PC-3 (cell line): ENCODE measurements around the gene RMDN2. TPM values are rescaled to one million over a fixed set of nuclear protein-coding genes. Genes with fewer than 3 reads are reported as not detected.
A peak's percentile ranks its signal among the peaks of the same experiment; 100 is the strongest.

ENCODE experiments used
- ATAC-seq: fragments of 200-7000 bp; cut with Tn5 transposase; 2 replicates; pipeline ENCODE4 v1.9.1; 2020; ENCODE audit warnings: mild to moderate bottlenecking, moderate library complexity
- BruUV-seq: library from RNA; stranded (reverse); fragments of 400-500 nt; replicated peaks from 2 replicates; lab custom pipeline; 2021; lab: Mats Ljungman, UMichigan
- CTCF ChIA-PET: fragments of 300-600 bp; sonication (Branson Sonifier 250); formaldehyde crosslinking; loops from one replicate; lab custom pipeline; 2022; ENCODE audit warnings: antibody characterized with exemption; lab: Charles Lee
- POLR2A ChIA-PET: fragments of 300-600 bp; sonication (Branson Sonifier 250); formaldehyde crosslinking; loops from one replicate; lab custom pipeline; 2022; ENCODE audit warnings: antibody characterized with exemption; ENCODE audit not compliant: unreplicated experiment; lab: Charles Lee
- DNase-seq: peaks from one replicate; pipeline ENCODE4 v3.0.0-alpha.2; 2015
- H2AFZ ChIP-seq: fragments of 300-600 bp; sonication (generic); 2 replicates; pipeline ENCODE4 v1.6.0; 2016; ENCODE audit warnings: antibody characterized with exemption, low read length
- H3F3A ChIP-seq: fragments of 300-600 bp; sonication (generic); one replicate; pipeline ENCODE4 v1.6.0; 2017; ENCODE audit warnings: antibody characterized with exemption, low read length, control low read depth, mild to moderate bottlenecking; ENCODE audit not compliant: unreplicated experiment
- H3K27ac ChIP-seq: fragments of 300-600 bp; sonication (generic); 2 replicates; pipeline ENCODE4 v1.5.1; 2016; ENCODE audit warnings: mild to moderate bottlenecking, low read length
- H3K27me3 ChIP-seq: fragments of 300-600 bp; sonication (generic); 2 replicates; pipeline ENCODE4 v1.6.1; 2016; ENCODE audit warnings: low read length, mixed read lengths
- H3K36me3 ChIP-seq: fragments of 300-600 bp; sonication (generic); 2 replicates; pipeline ENCODE4 v1.6.1; 2016; ENCODE audit warnings: low read depth, mixed run types, low read length, mixed read lengths
- H3K4me1 ChIP-seq: fragments of 300-600 bp; sonication (generic); 2 replicates; pipeline ENCODE4 v1.5.1; 2016; ENCODE audit warnings: low read length; ENCODE audit not compliant: insufficient read depth
- H3K4me2 ChIP-seq: fragments of 300-600 bp; sonication (generic); 2 replicates; pipeline ENCODE4 v1.6.0; 2016; ENCODE audit warnings: low read length
- H3K4me3 ChIP-seq: fragments of 300-600 bp; sonication (generic); 2 replicates; pipeline ENCODE4 v1.5.1; 2016; ENCODE audit warnings: mild to moderate bottlenecking, low read length, mixed read lengths
- H3K79me2 ChIP-seq: fragments of 300-600 bp; sonication (generic); 2 replicates; pipeline ENCODE4 v1.6.1; 2017; ENCODE audit warnings: low read length, mixed read lengths
- H3K9ac ChIP-seq: fragments of 300-600 bp; sonication (generic); 2 replicates; pipeline ENCODE4 v1.6.0; 2016; ENCODE audit warnings: mild to moderate bottlenecking, low read length
- H3K9me2 ChIP-seq: fragments of 300-600 bp; sonication (generic); replicated peaks from 2 replicates; pipeline ENCODE4 v1.6.1; 2016; ENCODE audit warnings: mixed run types, low read length, mixed read lengths
- H3K9me3 ChIP-seq: fragments of 300-600 bp; sonication (generic); 2 replicates; pipeline ENCODE4 v1.6.1; 2016; ENCODE audit warnings: low read length, mixed read lengths
- H4K20me1 ChIP-seq: fragments of 300-600 bp; sonication (generic); 2 replicates; pipeline ENCODE4 v1.6.1; 2016; ENCODE audit warnings: low read length, mixed read lengths
- CTCF ChIP-seq: fragments of 300-600 bp; sonication (generic); conservative IDR thresholded peaks from 2 replicates; pipeline ENCODE4 v1.5.1; 2017; ENCODE audit warnings: antibody characterized with exemption, low read depth, mild to moderate bottlenecking, low read length
- EZH2 ChIP-seq: fragments of 300-600 bp; sonication (generic); IDR thresholded peaks from one replicate; pipeline ENCODE4 v1.6.1; 2017; ENCODE audit warnings: antibody characterized with exemption, mild to moderate bottlenecking, low read length; ENCODE audit not compliant: unreplicated experiment
- EZH2phosphoT487 ChIP-seq: fragments of 300-600 bp; sonication (generic); IDR thresholded peaks from 2 replicates; pipeline ENCODE4 v1.6.1; 2018; ENCODE audit warnings: mild to moderate bottlenecking, antibody characterized with exemption, low read length, borderline replicate concordance
- intact Hi-C: fragments of 100-400 bp; cut with micrococcal nuclease; formaldehyde crosslinking; loops from 2 replicates; pipeline ENCODE4 v1.9.0; 2023
- total RNA-seq: library from RNA; depleted of rRNA; stranded (reverse); fragments of >200 nt; gene quantifications from 2 replicates; pipeline ENCODE4 v1.2.3, GENCODE V29; 2014

Gene RMDN2
- total RNA-seq, 1 experiment from 2014 or later = 2.6 TPM

- Histone ChIP-seq H3K4me2 (0 out of 2 replicates have a peak overlapping the region, but pooled peaks have one; percentile 31), H3K27ac (no peak overlapping the region), H3K4me1 (peaks cover 19% of the 10 kb centered on the region), H3K9me3 (no peaks in the 10 kb centered on the region), H3K79me2 (no peaks in the 10 kb centered on the region), H3K9me2 (no peaks in the 10 kb centered on the region), H2AFZ (no peak overlapping the region), H4K20me1 (no peaks in the 10 kb centered on the region), H3K4me3 (no peak overlapping the region), H3K9ac (no peak overlapping the region), H3K27me3 (no peaks in the 10 kb centered on the region), H3K36me3 (no peaks in the 10 kb centered on the region), H3F3A (no peaks in the 10 kb centered on the region)
- no TSS peak for BruUV-seq
- TF ChIP-seq CTCF = no peak
- intact Hi-C loops = no loop called here
- ChIA-PET CTCF (no interaction called here), POLR2A (no interaction called here)
- no peak for DNase-seq
- no peak for ATAC-seq
Observed at GRCh38 chr2:37917281-37918228, 7.5 kb upstream of the RMDN2 start.

- no peaks in the 10 kb centered on the region for H3K9me2 ChIP-seq
- H3K27me3 ChIP-seq = no peaks in the 10 kb centered on the region
- no peak for ATAC-seq
- H3K79me2 ChIP-seq = no peaks in the 10 kb centered on the region
- H3K4me3 ChIP-seq = no peak overlapping the region
- H3K27ac ChIP-seq = no peak overlapping the region
- intact Hi-C loops = no loop called here
- H3K36me3 ChIP-seq = no peaks in the 10 kb centered on the region
- ChIA-PET CTCF (no interaction called here), POLR2A (no interaction called here)
- H2AFZ ChIP-seq = no peak overlapping the region
- BruUV-seq = no TSS peak
- no peaks in the 10 kb centered on the region for H4K20me1 ChIP-seq
- peaks cover 19% of the 10 kb centered on the region for H3K4me1 ChIP-seq
- no peak overlapping the region for H3K9ac ChIP-seq
- H3K9me3 ChIP-seq = no peaks in the 10 kb centered on the region
- peak; percentile 35 for DNase-seq
- no peaks in the 10 kb centered on the region for H3F3A ChIP-seq
- TF ChIP-seq EZH2 (no peak), CTCF (no peak), EZH2phosphoT487 (no peak)
- no peak overlapping the region for H3K4me2 ChIP-seq
Observed at GRCh38 chr2:37918742-37919186, 6.3 kb upstream of the RMDN2 start.

- CTCF ChIA-PET = no interaction called here
Observed at GRCh38 chr2:37919631-37920032, 5.5 kb upstream of the RMDN2 start.

More at GRCh38 chr2:37919631-37920032, 5.5 kb upstream of the RMDN2 start:
- Histone ChIP-seq H3K36me3 (no peaks in the 10 kb centered on the region), H3K27ac (no peak overlapping the region), H3K4me1 (peaks cover 19% of the 10 kb centered on the region), H2AFZ (no peak overlapping the region), H4K20me1 (no peaks in the 10 kb centered on the region), H3K9me3 (no peaks in the 10 kb centered on the region), H3K9me2 (no peaks in the 10 kb centered on the region), H3K4me3 (no peak overlapping the region), H3F3A (no peaks in the 10 kb centered on the region), H3K9ac (no peak overlapping the region), H3K27me3 (no peaks in the 10 kb centered on the region), H3K4me2 (no peak overlapping the region), H3K79me2 (no peaks in the 10 kb centered on the region)
- ATAC-seq = no peak
- intact Hi-C loops = no loop called here
- no TSS peak for BruUV-seq
- DNase-seq = no peak
- TF ChIP-seq EZH2 (no peak), CTCF (no peak), EZH2phosphoT487 (no peak)
- POLR2A ChIA-PET = no interaction called here
